GM12872 (cell line): Measurements from ENCODE around the gene MAGEC3.

Experiments used
- CTCF ChIP-seq: IDR thresholded peaks from 3 replicates; pipeline ENCODE4 v1.5.1; 2011; ENCODE audit warnings: low read depth, mild to moderate bottlenecking, low read length, moderate library complexity; ENCODE audit not compliant: insufficient read depth

The MAGEC3 gene

GRCh38 chrX:141945426-141945825 is 107.3 kb downstream of the MAGEC3 start:
- TF ChIP-seq CTCF: no peak

- no peak for TF ChIP-seq CTCF
These were observed 109.2 kb downstream of the MAGEC3 start for GRCh38 chrX:141947350-141947749.
